ENCODE results near the gene LUC7L2. TPM values are rescaled to one million over a fixed set of nuclear protein-coding genes. Genes with fewer than 3 reads are reported as not detected.

The LUC7L2 gene
- total RNA-seq, 1 experiment from 2014 or later, result 94.4 TPM

- DNase-seq (ENCODE audit: low spot score), result no peak
- Mint-ChIP-seq H3K36me3 (no peaks in the 10 kb centered on the region), H3K27ac (no peak overlapping the region), H3K27me3 (ENCODE audit: low read depth) (no peaks in the 10 kb centered on the region), H3K4me3 (no peak overlapping the region), H3K4me1 (peaks cover 13% of the 10 kb centered on the region), H3K9me3 (no peaks in the 10 kb centered on the region)
- TF ChIP-seq ZMAT4 (CRISPR knock-in tag; IDR thresholded peaks at IDR 0.05) (no peak), ZNF138 (CRISPR knock-in tag; conservative IDR thresholded peaks at IDR 0.05) (no peak), SOX15 (CRISPR knock-in tag; IDR thresholded peaks at IDR 0.05) (no peak)
- ATAC-seq, result no peak
- ChIA-PET CTCF (interaction anchor here (1.0 to 1.4 kb wide), 3 partner anchors 18 to 187 kb away, joined by 3 to 5 read pairs (median 3); partner anchors contain the start of gene KLRG2), POLR2A (no interaction called here)
These were observed 71.8 kb downstream of the LUC7L2 start for GRCh38 chr7:139431459-139431858.

- Mint-ChIP-seq H3K4me1 (peaks cover 5% of the 10 kb centered on the region), H3K36me3 (no peaks in the 10 kb centered on the region), H3K27me3 (ENCODE audit: low read depth) (no peaks in the 10 kb centered on the region), H3K4me3 (no peak overlapping the region), H3K9me3 (no peaks in the 10 kb centered on the region), H3K27ac (no peak overlapping the region)
- CTCF ChIA-PET, result interaction anchor here (0.7 to 1.8 kb wide), 6 partner anchors 16 to 184 kb away, joined by 3 to 7 read pairs (median 4); partner anchors contain the start of gene KLRG2
- no peak for DNase-seq (ENCODE audit: low spot score)
- no peak for ATAC-seq
- POLR2A ChIA-PET, result no interaction called here
- TF ChIP-seq ZNF425 (CRISPR knock-in tag; conservative IDR thresholded peaks at IDR 0.05) (no peak), TEAD4 (CRISPR knock-in tag; IDR thresholded peaks at IDR 0.05) (no peak), ZNF317 (CRISPR knock-in tag; IDR thresholded peaks at IDR 0.05; ENCODE audit: borderline replicate concordance, low read depth) (no peak), E2F4 (CRISPR knock-in tag; IDR thresholded peaks at IDR 0.05; ENCODE audit: borderline replicate concordance, low read depth) (no peak), TP53 (CRISPR knock-in tag; IDR thresholded peaks at IDR 0.05) (no peak), IRF1 (CRISPR knock-in tag; IDR thresholded peaks at IDR 0.05) (no peak), JAZF1 (CRISPR knock-in tag; IDR thresholded peaks at IDR 0.05) (no peak), AR (CRISPR knock-in tag; IDR thresholded peaks at IDR 0.05) (no peak), SP1 (CRISPR knock-in tag; conservative IDR thresholded peaks at IDR 0.05) (no peak), RELA (CRISPR knock-in tag; IDR thresholded peaks at IDR 0.05; ENCODE audit: borderline replicate concordance) (no peak), ZNF416 (CRISPR knock-in tag; IDR thresholded peaks at IDR 0.05) (no peak), FOXP4 (CRISPR knock-in tag; IDR thresholded peaks at IDR 0.05) (no peak), RORB (CRISPR knock-in tag; IDR thresholded peaks at IDR 0.05) (no peak), ZNF532 (CRISPR knock-in tag; IDR thresholded peaks at IDR 0.05; ENCODE audit: borderline replicate concordance) (no peak), FOXJ3 (CRISPR knock-in tag; IDR thresholded peaks at IDR 0.05; ENCODE audit: borderline replicate concordance) (no peak), EMX1 (CRISPR knock-in tag; IDR thresholded peaks at IDR 0.05) (no peak), HMGXB4 (CRISPR knock-in tag; IDR thresholded peaks at IDR 0.05) (no peak)
These were observed 77.1 kb downstream of the LUC7L2 start for GRCh38 chr7:139436806-139437205.
